ENCODE data around the gene ELN. TPM values are rescaled to one million over a fixed set of nuclear protein-coding genes. Genes with fewer than 3 reads are reported as not detected.

ELN gene
- total RNA-seq, 1 experiment from 2014 or later: 0.37 TPM

DNA sequence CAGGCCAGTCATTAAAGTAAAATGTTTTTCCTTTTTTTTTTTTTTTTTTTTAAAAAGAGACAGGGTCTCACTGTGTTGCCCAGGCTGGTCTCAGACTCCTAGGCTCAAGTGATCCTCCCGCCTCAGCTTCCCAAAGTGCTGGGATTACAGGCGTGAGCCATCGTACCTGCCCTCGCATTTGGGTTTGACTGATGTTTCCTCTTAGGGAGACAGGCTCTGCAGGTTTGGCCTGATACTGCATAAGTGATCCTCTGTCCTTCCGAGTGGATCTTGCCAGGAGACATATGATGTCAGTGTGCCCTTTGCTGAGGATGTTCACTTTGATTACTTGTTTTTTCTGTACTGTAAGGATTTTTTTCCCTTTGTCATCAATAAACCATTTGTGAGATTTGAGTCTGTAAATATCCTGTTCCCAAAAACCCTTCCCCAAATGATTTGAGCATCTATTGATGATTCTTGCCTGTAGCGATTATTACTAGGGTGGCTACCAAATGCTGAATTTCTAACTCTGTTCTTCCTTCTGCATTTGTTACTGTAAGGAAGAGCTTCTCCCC is 75.3 kb downstream of the ELN start:
- Histone ChIP-seq H2BK5ac (ENCODE audit: insufficient read length, low read length) (no peak overlapping the region), H2AFZ (ENCODE audit: low read length) (no peak overlapping the region), H3K9me3 (ENCODE audit: control insufficient read depth, low read depth, low read length) (no peaks in the 10 kb centered on the region), H3K4me2 (ENCODE audit: insufficient read depth, insufficient read length, low read length) (no peak overlapping the region), H3K14ac (ENCODE audit: insufficient read depth, low read length) (no peak overlapping the region), H4K8ac (replicated peaks; ENCODE audit: insufficient read length, low read depth, low read length) (no peak overlapping the region), H3K23ac (ENCODE audit: insufficient read length, low read depth, low read length) (no peak overlapping the region), H4K5ac (ENCODE audit: insufficient read length, low read depth, low read length) (no peak overlapping the region), H3T11ph (ENCODE audit: low read length) (no peak overlapping the region), H4K91ac (ENCODE audit: insufficient read length, low read depth, low read length) (no peak overlapping the region), H3K4me1 (ENCODE audit: insufficient read depth, low read length) (no peaks in the 10 kb centered on the region), H3K9ac (ENCODE audit: extremely low read depth, insufficient read length, low read length) (no peak overlapping the region), H3K23me2 (ENCODE audit: insufficient read length, low read depth, low read length, poor library complexity, severe bottlenecking) (no peaks in the 10 kb centered on the region), H3K56ac (ENCODE audit: insufficient read length, low read depth, low read length) (no peak overlapping the region), H2BK15ac (ENCODE audit: low read depth, low read length) (no peak overlapping the region), H3K27ac (ENCODE audit: insufficient read length, low read depth, low read length) (no peak overlapping the region), H4K20me1 (ENCODE audit: control insufficient read depth, insufficient read depth, insufficient read length) (no peaks in the 10 kb centered on the region), H3K27me3 (ENCODE audit: insufficient read depth, low read length) (no peaks in the 10 kb centered on the region), H3K79me2 (ENCODE audit: insufficient read depth, low read length) (no peaks in the 10 kb centered on the region), H2BK12ac (ENCODE audit: insufficient read length, low read depth, low read length) (no peak overlapping the region), H2BK120ac (ENCODE audit: low read depth, low read length, poor library complexity, severe bottlenecking) (no peak overlapping the region), H3K79me1 (ENCODE audit: insufficient read depth, low read depth, low read length, poor library complexity, severe bottlenecking) (no peaks in the 10 kb centered on the region), H2BK20ac (ENCODE audit: low read depth, low read length, poor library complexity, severe bottlenecking) (no peak overlapping the region), H2AK5ac (ENCODE audit: insufficient read length, low read length) (no peak overlapping the region), H3K4ac (ENCODE audit: low read depth, low read length) (no peak overlapping the region), H3K18ac (ENCODE audit: insufficient read length, low read depth, low read length) (no peak overlapping the region)
- Mint-ChIP-seq H3K9me3 (no peaks in the 10 kb centered on the region), H3K4me3 (no peak overlapping the region), H3K27ac (peak overlapping the region in 2 of 3 experiments; percentile 13 to 29; a peak in 1 of 7 replicates), H3K36me3 (ENCODE audit: insufficient read depth in 1 of 3, low read depth in 3 of 3) (peaks cover 25 to 74% (median 61%) of the 10 kb centered on the region in 3 experiments; a peak in 6 of 7 replicates), H3K27me3 (ENCODE audit: low read depth) (no peaks in the 10 kb centered on the region), H3K4me1 (peaks cover 0 to under 1% of the 10 kb centered on the region in 2 experiments; a peak in 1 of 4 replicates)
- no peak for DNase-seq
- WGBS (ENCODE audit: extremely low coverage, insufficient read length, low lambda C conversion rate): no CpG with 5 or more reads among the region's 6 CpGs
- no peak for TF ChIP-seq CTCF (conservative IDR thresholded peaks at IDR 0.05)
